Measurements from ENCODE around the gene PTGFRN. TPM values are rescaled to one million over a fixed set of nuclear protein-coding genes. Genes with fewer than 3 reads are reported as not detected.

PTGFRN gene
- total and polyA plus RNA-seq, 2 of the 13 experiments (the other 11 are each of a cell fraction or from before 2014, with no cell fraction given), result 3.3 to 11.3 TPM

DNA sequence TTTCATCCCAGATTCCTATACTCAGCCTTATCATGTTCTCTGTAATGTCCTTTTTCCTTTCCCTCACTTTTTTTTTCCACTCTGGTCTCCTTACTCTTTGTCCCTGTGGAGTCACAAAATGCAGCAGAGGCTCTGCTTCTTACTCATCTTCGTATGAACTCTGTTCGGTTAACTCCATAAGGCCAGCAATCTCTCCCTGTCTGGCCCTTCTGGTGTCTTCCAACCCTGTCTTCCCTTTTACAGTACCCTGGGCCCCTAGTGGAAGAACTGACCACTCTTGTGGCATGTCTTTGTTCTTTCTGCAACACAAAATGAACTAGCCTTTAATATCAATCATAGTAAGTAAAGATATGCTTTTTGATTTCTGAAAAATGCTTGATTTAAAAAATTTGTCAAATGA is 98.9 kb downstream of the PTGFRN start (continued):
- TF ChIP-seq, protein P1, sequence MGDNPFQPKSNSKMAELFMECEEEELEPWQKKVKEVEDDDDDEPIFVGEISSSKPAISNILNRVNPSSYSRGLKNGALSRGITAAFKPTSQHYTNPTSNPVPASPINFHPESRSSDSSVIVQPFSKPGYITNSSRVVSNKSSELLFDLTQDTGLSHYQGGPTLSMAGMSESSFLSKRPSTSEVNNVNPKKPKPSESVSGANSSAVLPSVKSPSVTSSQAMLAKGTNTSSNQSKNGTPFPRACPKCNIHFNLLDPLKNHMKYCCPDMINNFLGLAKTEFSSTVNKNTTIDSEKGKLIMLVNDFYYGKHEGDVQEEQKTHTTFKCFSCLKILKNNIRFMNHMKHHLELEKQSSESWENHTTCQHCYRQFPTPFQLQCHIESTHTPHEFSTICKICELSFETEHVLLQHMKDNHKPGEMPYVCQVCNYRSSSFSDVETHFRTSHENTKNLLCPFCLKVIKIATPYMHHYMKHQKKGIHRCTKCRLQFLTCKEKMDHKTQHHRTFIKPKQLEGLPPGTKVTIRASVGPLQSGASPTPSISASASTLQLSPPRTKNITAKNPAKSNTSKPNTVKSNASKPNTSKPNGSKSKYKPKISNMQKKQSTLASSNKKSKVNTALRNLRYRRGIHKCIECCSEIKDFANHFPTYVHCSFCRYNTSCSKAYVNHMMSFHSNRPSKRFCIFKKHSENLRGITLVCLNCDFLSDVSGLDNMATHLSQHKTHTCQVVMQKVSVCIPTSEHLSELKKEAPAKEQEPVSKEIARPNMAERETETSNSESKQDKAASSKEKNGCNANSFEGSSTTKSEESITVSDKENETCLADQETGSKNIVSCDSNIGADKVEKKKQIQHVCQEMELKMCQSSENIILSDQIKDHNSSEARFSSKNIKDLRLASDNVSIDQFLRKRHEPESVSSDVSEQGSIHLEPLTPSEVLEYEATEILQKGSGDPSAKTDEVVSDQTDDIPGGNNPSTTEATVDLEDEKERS (CRISPR knock-in tag; IDR thresholded peaks at IDR 0.05), result no peak
- TF ChIP-seq DNMT1 (CRISPR knock-in tag; IDR thresholded peaks at IDR 0.05), result no peak

DNA sequence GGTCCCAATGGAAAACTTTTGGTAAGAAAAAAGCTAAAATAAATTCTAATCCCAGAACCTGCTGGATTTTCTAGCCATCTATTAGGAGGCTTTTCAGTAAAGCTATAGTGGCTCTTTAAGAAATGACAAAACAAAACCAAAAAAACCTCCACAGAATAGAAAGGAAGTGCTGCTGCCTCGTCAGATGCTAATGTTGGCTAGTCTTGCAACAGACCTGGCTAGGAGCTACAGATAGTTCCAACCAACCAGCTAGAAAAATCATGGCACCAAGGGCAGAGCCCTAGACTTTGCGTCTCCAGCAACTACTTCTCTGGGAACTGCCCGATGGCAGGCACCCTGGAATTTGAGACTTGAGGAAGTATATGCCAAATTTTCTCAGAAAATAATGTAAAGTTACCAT is 99.4 kb downstream of the PTGFRN start:
- ChIA-PET POLR2A (no interaction called here), CTCF (ENCODE audit: low intra/inter-chr PET ratio, low total read pairs) (no interaction called here)
- no peak overlapping the region for H3K4me2 ChIP-seq (ENCODE audit: low read depth, low read length)
- intact Hi-C loops (cut with micrococcal nuclease; ENCODE audit: unreplicated experiment), result no loop called here
- no peak for DNase-seq (ENCODE audit: low spot score)
- H3K4me3 ChIP-seq (replicated peaks in 1 of 3; ENCODE audit: insufficient read depth in 1 of 3, low read depth in 2 of 3, low read length in 3 of 3), result no peak overlapping the region
- no peaks in the 10 kb centered on the region for H3K79me2 ChIP-seq (ENCODE audit: insufficient read depth, low read length)
- no peak overlapping the region for H2AFZ ChIP-seq (ENCODE audit: low read length)
- ATAC-seq, result no peak
- no peak overlapping the region for H3K27ac ChIP-seq (ENCODE audit: extremely low read length, insufficient read depth, low read length)
- H3K36me3 ChIP-seq (replicated peaks in 1 of 2; ENCODE audit: control insufficient read depth in 1 of 2, insufficient read depth in 2 of 2, low read length in 2 of 2), result no peaks in the 10 kb centered on the region
- H3K9me3 ChIP-seq (ENCODE audit: low read length), result no peaks in the 10 kb centered on the region
- FAIRE-seq, result no peak
- no peaks in the 10 kb centered on the region for H4K20me1 ChIP-seq (ENCODE audit: insufficient read depth, low read length)
- WGBS (ENCODE audit: low lambda C conversion rate), result 39% methylated on average over 3 of the region's 3 CpGs
- H3K4me1 ChIP-seq (ENCODE audit: insufficient read depth, low read length), result no peaks in the 10 kb centered on the region
- H3K9ac ChIP-seq (ENCODE audit: insufficient read depth, low read depth, low read length), result no peak overlapping the region
- in situ Hi-C loops (cut with HindIII; ENCODE audit: extremely low pct_ligation_motif_present, low pct_unique_long_range_greater_than_20kb), result no loop called here
- no peaks in the 10 kb centered on the region for H3K27me3 ChIP-seq (ENCODE audit: control insufficient read depth in 1 of 2, insufficient read depth in 2 of 2, low read length in 2 of 2)
- no TSS peak for BruUV-seq (replicated peaks)
- no peak for TF ChIP-seq MBNL3 (CRISPR knock-in tag; conservative IDR thresholded peaks at IDR 0.05)
- no peak for TF ChIP-seq TBP (CRISPR knock-in tag; IDR thresholded peaks at IDR 0.05)
- TF ChIP-seq ATRX (CRISPR knock-in tag; IDR thresholded peaks at IDR 0.05; ENCODE audit: borderline replicate concordance), result no peak
- TF ChIP-seq KLF6 (CRISPR knock-in tag; IDR thresholded peaks at IDR 0.05), result no peak
- no peak for TF ChIP-seq ISL2 (CRISPR knock-in tag; IDR thresholded peaks at IDR 0.05)
- TF ChIP-seq, protein P2, sequence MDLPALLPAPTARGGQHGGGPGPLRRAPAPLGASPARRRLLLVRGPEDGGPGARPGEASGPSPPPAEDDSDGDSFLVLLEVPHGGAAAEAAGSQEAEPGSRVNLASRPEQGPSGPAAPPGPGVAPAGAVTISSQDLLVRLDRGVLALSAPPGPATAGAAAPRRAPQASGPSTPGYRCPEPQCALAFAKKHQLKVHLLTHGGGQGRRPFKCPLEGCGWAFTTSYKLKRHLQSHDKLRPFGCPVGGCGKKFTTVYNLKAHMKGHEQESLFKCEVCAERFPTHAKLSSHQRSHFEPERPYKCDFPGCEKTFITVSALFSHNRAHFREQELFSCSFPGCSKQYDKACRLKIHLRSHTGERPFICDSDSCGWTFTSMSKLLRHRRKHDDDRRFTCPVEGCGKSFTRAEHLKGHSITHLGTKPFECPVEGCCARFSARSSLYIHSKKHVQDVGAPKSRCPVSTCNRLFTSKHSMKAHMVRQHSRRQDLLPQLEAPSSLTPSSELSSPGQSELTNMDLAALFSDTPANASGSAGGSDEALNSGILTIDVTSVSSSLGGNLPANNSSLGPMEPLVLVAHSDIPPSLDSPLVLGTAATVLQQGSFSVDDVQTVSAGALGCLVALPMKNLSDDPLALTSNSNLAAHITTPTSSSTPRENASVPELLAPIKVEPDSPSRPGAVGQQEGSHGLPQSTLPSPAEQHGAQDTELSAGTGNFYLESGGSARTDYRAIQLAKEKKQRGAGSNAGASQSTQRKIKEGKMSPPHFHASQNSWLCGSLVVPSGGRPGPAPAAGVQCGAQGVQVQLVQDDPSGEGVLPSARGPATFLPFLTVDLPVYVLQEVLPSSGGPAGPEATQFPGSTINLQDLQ (CRISPR knock-in tag; IDR thresholded peaks at IDR 0.05), result no peak
- no peak for TF ChIP-seq ZSCAN25 (CRISPR knock-in tag; IDR thresholded peaks at IDR 0.05)
- no peak for TF ChIP-seq EHMT2 (IDR thresholded peaks at IDR 0.05; ENCODE audit: borderline replicate concordance, low read depth, low read length)
- TF ChIP-seq SSRP1 (CRISPR knock-in tag; IDR thresholded peaks at IDR 0.05), result no peak
- TF ChIP-seq, protein P3, sequence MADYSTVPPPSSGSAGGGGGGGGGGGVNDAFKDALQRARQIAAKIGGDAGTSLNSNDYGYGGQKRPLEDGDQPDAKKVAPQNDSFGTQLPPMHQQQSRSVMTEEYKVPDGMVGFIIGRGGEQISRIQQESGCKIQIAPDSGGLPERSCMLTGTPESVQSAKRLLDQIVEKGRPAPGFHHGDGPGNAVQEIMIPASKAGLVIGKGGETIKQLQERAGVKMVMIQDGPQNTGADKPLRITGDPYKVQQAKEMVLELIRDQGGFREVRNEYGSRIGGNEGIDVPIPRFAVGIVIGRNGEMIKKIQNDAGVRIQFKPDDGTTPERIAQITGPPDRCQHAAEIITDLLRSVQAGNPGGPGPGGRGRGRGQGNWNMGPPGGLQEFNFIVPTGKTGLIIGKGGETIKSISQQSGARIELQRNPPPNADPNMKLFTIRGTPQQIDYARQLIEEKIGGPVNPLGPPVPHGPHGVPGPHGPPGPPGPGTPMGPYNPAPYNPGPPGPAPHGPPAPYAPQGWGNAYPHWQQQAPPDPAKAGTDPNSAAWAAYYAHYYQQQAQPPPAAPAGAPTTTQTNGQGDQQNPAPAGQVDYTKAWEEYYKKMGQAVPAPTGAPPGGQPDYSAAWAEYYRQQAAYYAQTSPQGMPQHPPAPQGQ (CRISPR knock-in tag; IDR thresholded peaks at IDR 0.05; ENCODE audit: borderline replicate concordance), result no peak
- TF ChIP-seq, protein P4, sequence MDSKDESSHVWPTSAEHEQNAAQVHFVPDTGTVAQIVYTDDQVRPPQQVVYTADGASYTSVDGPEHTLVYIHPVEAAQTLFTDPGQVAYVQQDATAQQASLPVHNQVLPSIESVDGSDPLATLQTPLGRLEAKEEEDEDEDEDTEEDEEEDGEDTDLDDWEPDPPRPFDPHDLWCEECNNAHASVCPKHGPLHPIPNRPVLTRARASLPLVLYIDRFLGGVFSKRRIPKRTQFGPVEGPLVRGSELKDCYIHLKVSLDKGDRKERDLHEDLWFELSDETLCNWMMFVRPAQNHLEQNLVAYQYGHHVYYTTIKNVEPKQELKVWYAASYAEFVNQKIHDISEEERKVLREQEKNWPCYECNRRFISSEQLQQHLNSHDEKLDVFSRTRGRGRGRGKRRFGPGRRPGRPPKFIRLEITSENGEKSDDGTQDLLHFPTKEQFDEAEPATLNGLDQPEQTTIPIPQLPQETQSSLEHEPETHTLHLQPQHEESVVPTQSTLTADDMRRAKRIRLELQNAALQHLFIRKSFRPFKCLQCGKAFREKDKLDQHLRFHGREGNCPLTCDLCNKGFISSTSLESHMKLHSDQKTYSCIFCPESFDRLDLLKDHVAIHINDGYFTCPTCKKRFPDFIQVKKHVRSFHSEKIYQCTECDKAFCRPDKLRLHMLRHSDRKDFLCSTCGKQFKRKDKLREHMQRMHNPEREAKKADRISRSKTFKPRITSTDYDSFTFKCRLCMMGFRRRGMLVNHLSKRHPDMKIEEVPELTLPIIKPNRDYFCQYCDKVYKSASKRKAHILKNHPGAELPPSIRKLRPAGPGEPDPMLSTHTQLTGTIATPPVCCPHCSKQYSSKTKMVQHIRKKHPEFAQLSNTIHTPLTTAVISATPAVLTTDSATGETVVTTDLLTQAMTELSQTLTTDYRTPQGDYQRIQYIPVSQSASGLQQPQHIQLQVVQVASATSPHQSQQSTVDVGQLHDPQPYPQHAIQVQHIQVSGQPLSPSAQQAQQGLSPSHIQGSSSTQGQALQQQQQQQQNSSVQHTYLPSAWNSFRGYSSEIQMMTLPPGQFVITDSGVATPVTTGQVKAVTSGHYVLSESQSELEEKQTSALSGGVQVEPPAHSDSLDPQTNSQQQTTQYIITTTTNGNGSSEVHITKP (CRISPR knock-in tag; IDR thresholded peaks at IDR 0.05; ENCODE audit: low read depth), result no peak

All from HepG2 (cell line).